Bronchial epithelial cell (primary cell): ENCODE measurements around the gene RAVER2. TPM values are rescaled to one million over a fixed set of nuclear protein-coding genes. Genes with fewer than 3 reads are reported as not detected.

Experiments used
- DNase-seq: peaks from one replicate; pipeline ENCODE4 v3.0.0-alpha.2; 2010; ENCODE audit warnings: low read depth
- FAIRE-seq: peaks from 2 replicates; lab custom pipeline; 2011; peaks lifted over from hg19 to GRCh38; lab: Jason Lieb, UNC
- H3K27me3 ChIP-seq: 2 replicates; pipeline ENCODE4 v1.5.1; 2011; ENCODE audit warnings: low read length; ENCODE audit not compliant: control insufficient read depth, insufficient read depth
- H3K36me3 ChIP-seq: 2 replicates; pipeline ENCODE4 v1.5.1; 2011; ENCODE audit warnings: low read length; ENCODE audit not compliant: control insufficient read depth, insufficient read depth
- H3K4me3 ChIP-seq: 2 replicates; pipeline ENCODE4 v1.5.1; 2011; ENCODE audit warnings: mild to moderate bottlenecking, low read depth, low read length, control low read depth
- CTCF ChIP-seq: IDR thresholded peaks from 2 replicates; pipeline ENCODE4 v1.5.1; 2011; ENCODE audit warnings: mild to moderate bottlenecking, moderate library complexity, low read length, control low read depth, inconsistent platforms; ENCODE audit not compliant: insufficient read depth, severe bottlenecking
- total RNA-seq: library from RNA; depleted of rRNA; stranded (reverse); fragments of >200 nt; gene quantifications from 2 replicates; pipeline ENCODE4 v1.2.1, GENCODE V29; 2014

RAVER2 gene
- total RNA-seq, 1 donor from 2014 or later = 5.3 TPM

GRCh38 chr1:64745181-64745985 lies 508 bp downstream of the RAVER2 start:
- TF ChIP-seq CTCF = no peak
- H3K36me3 ChIP-seq = no peaks in the 10 kb centered on the region
- peak overlapping the region; percentile 80 for H3K4me3 ChIP-seq
- no peaks in the 10 kb centered on the region for H3K27me3 ChIP-seq
- FAIRE-seq (no peak), DNase-seq (peak; percentile 40)

GRCh38 chr1:64745986-64746940 lies 1.4 kb downstream of the RAVER2 start:
- Histone ChIP-seq H3K36me3 (no peaks in the 10 kb centered on the region), H3K27me3 (no peaks in the 10 kb centered on the region), H3K4me3 (peak overlapping the region; percentile 80)
- DNase-seq (no peak), FAIRE-seq (no peak)
- TF ChIP-seq CTCF = no peak

GRCh38 chr1:64748222-64748621 lies 3.3 kb downstream of the RAVER2 start:
- Histone ChIP-seq H3K4me3 (no peak overlapping the region), H3K27me3 (no peaks in the 10 kb centered on the region), H3K36me3 (no peaks in the 10 kb centered on the region)
- no peak for DNase-seq
- TF ChIP-seq CTCF = no peak
- FAIRE-seq = no peak

- Histone ChIP-seq H3K4me3 (no peak overlapping the region), H3K27me3 (no peaks in the 10 kb centered on the region), H3K36me3 (no peaks in the 10 kb centered on the region)
- no peak for TF ChIP-seq CTCF
- DNase-seq (no peak), FAIRE-seq (no peak)
Measured at GRCh38 chr1:64748706-64749105, 3.8 kb downstream of the RAVER2 start.

GRCh38 chr1:64750092-64750491 lies 5.2 kb downstream of the RAVER2 start:
- Histone ChIP-seq H3K4me3 (no peak overlapping the region), H3K36me3 (no peaks in the 10 kb centered on the region), H3K27me3 (no peaks in the 10 kb centered on the region)
- TF ChIP-seq CTCF = no peak
- DNase-seq = no peak
- FAIRE-seq = no peak
